GM19468 (cell line): ENCODE data around the gene SLC16A5.

ENCODE experiments used
- ATAC-seq: cut with Tn5 transposase; IDR thresholded peaks from one replicate; pipeline ENCODE4 v1.9.1; 2021; ENCODE audit warnings: mild to moderate bottlenecking, moderate library complexity, moderate number of reproducible peaks; ENCODE audit not compliant: unreplicated experiment; ENCODE audit errors: extremely low read depth

SLC16A5 gene

DNA sequence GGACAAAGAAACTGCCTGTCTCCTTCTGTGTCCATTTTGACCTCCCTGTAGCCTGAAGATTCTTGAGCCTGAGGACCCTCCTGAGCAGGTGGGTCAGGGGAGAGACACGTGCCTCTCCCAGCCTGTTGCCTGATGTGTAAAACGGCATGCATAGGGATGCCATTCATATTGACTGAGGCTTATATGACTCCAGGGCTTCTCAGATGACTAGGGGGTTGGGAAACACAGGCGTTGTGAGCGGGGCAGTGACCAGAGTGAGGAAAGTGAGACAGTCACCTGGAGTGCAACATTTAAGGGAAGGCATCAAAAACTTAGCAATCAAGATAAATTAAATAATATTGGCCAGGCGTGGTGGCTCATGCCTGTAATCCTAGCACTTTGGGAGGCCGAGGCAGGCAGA lies 5.1 kb upstream of the SLC16A5 start:
- ATAC-seq: no peak

- no peak for ATAC-seq
Measured at GRCh38 chr17:75084039-75084660, 3.6 kb upstream of the SLC16A5 start.

- ATAC-seq: no peak
Measured at GRCh38 chr17:75086496-75087181, 1.1 kb upstream of the SLC16A5 start.

- no peak for ATAC-seq
Measured at GRCh38 chr17:75087182-75087557, 584 bp upstream of the SLC16A5 start.

DNA sequence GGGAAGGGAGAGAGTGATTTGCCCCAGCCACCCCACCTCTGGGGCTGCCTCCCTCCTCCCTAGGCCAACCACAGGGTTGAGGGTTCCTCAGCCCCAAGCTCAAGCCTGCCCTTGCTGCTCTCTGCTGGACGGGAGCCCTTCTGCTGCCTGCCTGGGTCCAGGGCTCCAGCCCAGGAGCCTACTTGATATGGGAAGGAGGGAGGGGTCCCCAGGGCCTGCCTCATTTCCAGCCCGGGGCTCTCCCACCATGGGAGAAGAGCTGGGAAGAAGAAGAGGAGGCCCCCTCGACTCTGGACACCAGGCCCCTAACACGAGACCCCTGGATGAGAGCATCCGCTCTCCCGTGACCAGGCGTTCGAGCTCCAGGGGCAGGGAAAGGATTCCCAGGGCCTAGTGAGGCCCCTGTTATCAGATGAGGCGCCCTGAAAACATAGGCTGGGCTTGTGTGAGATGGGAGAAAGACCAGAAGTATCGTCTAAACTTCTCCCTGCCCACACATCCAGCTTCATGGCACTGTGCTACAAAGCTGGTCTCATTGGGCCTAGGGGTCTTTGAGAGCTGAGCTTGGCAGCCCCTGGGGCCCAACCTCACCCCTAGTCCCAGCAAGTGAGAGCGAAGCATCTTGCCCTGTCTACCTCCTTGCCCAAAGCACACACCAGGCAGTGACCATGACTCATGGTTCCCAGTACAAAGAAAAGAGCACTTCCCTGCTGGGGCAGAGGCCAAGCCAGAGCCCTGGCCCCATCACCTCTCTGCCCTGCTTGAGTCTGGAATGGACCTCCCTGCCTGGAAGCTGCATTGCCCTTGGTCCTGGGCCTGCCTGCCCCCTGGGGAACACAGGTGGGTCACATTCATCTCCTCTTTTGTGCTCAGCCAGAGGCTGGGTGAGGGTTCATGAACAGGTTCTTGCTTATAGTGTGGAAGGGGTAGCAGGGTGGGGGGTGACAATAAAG lies 987 bp downstream of the SLC16A5 start:
- no peak for ATAC-seq

- no peak for ATAC-seq
Measured at GRCh38 chr17:75090871-75091854, 3.4 kb downstream of the SLC16A5 start.

- ATAC-seq: no peak
Measured at GRCh38 chr17:75091855-75092327, 4.1 kb downstream of the SLC16A5 start.

DNA sequence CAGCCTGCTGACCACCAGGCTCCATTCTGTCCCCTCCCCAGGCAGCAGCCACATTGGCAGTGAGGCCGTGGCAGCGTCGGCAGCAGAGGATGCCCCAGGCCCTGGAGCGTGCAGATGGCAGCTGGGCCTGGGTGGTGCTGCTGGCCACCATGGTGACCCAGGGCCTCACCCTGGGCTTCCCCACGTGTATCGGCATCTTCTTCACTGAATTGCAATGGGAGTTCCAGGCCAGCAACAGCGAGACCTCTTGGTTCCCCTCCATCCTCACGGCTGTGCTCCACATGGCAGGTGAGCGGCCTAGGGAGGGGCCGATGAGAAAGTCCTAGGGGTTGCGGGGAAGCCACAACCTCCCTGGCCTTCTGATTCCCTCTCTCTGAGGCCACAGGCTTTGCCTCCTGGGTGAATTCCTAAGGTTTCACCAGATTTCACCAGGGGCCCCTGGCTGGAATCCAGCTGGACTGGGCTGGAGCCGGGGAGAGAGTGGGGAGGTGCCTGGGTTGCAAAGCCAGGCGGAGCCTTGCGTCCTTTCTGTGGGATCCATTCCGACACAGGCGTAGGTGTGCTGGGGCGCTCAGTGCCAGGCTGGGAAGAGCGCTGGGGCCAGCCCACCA lies 5.9 kb downstream of the SLC16A5 start:
- no peak for ATAC-seq

DNA sequence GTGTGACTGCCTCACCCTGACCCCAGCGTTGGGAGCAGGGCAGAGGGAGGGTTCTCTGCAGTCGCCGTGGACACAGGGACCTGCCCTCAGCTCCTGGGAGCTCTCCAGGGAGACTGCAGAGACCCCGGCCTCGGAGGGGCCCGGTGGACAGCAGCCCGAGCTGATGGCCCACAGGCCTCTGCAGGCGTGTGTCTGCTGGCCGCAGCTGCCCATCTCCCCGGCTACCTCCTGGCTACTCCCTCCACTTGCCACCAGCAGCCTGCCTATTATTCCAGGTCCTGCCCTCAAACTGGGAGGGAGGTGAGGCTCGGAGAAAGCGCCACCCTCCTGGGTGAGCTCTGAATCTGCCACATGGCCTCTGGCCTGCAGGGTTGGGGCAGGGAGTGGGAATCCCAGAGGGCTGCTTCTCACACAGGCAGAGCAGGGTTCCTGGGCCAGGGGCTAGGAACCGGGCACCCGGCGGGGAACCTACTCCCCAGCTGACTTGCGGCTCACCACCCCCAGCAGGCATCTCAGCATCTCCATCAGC lies 7.2 kb downstream of the SLC16A5 start:
- no peak for ATAC-seq

GRCh38 chr17:75096082-75096625 lies 8.4 kb downstream of the SLC16A5 start:
- ATAC-seq: no peak

GRCh38 chr17:75097865-75098264 lies 10.1 kb downstream of the SLC16A5 start:
- no peak for ATAC-seq

DNA sequence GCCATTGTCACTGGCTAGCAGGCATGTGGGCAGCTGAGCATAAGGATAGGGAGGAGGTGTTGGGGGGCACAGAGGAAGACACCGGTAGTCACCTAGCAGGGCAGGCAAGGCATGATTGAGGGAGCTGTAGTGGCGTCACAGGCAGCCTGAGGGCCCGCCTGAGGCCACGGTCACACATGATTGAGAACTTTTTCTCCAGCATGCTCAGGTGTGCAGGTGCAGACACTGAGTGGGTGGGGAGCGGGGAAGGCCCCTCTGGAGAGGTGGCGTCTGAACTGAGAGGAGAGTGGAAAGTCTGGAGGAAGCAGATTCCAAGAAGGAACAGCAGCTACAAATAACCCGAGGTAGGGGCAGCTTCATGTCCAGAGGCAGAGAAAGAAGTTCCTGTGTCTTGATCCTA lies 11.1 kb downstream of the SLC16A5 start:
- no peak for ATAC-seq

DNA sequence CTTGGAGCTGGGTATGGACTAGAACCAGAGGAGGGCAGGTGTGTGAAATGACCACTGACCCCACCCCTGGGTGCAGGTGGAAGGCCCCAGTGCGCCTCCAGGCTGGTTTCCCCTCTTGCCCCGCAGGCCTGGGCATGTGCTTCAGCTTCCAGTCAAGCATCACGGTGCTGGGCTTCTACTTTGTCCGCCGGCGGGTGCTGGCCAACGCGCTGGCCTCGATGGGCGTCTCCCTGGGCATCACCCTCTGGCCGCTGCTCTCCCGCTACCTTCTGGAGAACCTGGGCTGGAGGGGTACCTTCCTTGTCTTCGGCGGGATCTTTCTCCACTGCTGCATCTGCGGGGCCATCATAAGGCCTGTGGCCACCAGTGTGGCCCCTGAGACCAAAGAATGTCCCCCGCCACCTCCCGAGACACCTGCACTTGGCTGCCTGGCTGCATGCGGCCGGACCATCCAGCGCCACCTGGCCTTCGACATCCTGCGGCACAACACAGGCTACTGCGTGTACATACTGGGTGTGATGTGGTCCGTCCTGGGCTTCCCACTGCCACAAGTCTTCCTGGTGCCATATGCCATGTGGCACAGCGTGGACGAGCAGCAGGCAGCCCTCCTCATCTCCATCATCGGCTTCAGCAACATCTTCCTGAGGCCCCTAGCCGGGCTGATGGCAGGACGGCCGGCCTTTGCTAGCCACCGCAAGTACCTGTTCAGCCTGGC lies 12.3 kb downstream of the SLC16A5 start:
- ATAC-seq: no peak

GRCh38 chr17:75102385-75102821 lies 14.6 kb downstream of the SLC16A5 start:
- ATAC-seq: no peak

- no peak for ATAC-seq
Measured at GRCh38 chr17:75103601-75104554, 16.1 kb downstream of the SLC16A5 start.

DNA sequence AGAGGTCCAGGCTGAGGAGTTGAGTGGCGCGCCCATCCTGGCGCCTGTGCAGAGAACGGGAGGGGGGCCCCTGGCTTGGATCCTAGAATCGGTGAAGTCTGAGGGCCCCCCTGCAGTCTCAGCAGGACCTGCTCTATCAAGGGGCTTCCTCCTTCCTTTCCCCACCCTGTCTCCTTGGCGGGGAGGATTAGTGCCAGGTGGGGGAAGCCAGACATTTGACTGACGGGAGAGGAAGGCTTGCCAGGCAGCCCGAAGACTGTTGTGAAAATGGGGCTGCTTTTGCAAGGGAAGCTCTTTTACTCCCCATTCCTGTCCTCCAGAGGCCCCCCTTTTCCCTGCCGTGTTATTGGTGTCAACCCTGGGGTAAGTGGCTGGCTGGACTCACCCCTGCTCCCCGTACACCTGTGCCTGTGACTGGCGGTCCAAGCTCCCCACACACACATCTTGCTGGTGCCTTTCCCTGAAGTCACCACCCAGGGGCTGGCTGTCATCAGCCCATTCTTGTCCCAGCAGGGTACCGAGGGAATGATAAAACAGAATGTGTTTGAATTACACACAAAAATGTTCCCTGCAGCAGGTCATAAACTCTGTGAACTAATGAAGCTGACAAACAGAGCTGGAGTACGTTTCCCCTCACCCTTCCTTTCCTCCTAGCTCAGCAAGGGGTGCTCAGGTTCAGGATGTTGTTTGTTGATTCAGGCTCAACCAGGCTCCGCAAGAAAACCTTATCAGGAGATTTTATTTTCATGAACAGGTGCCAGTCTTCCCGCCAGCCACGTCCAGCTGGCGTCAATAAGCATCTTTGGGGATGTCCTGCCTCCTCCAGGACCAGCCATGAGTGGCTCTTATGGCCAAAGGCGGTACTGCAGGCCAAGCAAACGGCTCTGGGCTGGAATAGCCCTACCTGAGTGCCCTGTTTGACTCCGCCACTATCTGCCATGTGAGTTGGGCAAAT lies 17.6 kb downstream of the SLC16A5 start:
- no peak for ATAC-seq
